Tibial nerve (tissue), 4 donors: ENCODE data around the gene SYN1.

Source experiments
- EP300 ChIP-seq, 2 donors: sonication (generic); formaldehyde crosslinking; IDR thresholded peaks; one replicate each; pipeline ENCODE4 v1.6.1; 2017; ENCODE audit warnings: antibody characterized with exemption in 2 of 2, mild to moderate bottlenecking in 1 of 2
- TF ChIP-seq, protein P1 (sequence below), 5 experiments: fragments of 200-600 bp in 3 of 5; fragments of 450-650 bp in 2 of 5; sonication (generic) in 3 of 5; IDR thresholded peaks; one replicate each; pipeline ENCODE4 v1.5.1; 2016 to 2019; ENCODE audit warnings: antibody characterized with exemption in 5 of 5, mild to moderate bottlenecking in 3 of 5, moderate library complexity in 2 of 5

GRCh38 chrX:47662144-47662657, 42.5 kb upstream of the SYN1 start:
- TF ChIP-seq EP300 (IDR thresholded peaks at IDR 0.05): no peak
- TF ChIP-seq, protein P1, sequence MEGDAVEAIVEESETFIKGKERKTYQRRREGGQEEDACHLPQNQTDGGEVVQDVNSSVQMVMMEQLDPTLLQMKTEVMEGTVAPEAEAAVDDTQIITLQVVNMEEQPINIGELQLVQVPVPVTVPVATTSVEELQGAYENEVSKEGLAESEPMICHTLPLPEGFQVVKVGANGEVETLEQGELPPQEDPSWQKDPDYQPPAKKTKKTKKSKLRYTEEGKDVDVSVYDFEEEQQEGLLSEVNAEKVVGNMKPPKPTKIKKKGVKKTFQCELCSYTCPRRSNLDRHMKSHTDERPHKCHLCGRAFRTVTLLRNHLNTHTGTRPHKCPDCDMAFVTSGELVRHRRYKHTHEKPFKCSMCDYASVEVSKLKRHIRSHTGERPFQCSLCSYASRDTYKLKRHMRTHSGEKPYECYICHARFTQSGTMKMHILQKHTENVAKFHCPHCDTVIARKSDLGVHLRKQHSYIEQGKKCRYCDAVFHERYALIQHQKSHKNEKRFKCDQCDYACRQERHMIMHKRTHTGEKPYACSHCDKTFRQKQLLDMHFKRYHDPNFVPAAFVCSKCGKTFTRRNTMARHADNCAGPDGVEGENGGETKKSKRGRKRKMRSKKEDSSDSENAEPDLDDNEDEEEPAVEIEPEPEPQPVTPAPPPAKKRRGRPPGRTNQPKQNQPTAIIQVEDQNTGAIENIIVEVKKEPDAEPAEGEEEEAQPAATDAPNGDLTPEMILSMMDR (IDR thresholded peaks at IDR 0.05): no peak
